GM21825 (cell line): ENCODE measurements around the gene TSPAN31.
A peak's percentile ranks its signal among the peaks of the same experiment; 100 is the strongest.
"Not testable (repeated sequence)": the region's sequence is repeated elsewhere in the genome, so short reads cannot be mapped to it uniquely, and the experiment has no call there.

Experiments
- ATAC-seq: cut with Tn5 transposase; IDR thresholded peaks from one replicate; pipeline ENCODE4 v1.9.1; 2021; ENCODE audit warnings: mild to moderate bottlenecking, moderate library complexity; ENCODE audit not compliant: unreplicated experiment

TSPAN31 gene

DNA sequence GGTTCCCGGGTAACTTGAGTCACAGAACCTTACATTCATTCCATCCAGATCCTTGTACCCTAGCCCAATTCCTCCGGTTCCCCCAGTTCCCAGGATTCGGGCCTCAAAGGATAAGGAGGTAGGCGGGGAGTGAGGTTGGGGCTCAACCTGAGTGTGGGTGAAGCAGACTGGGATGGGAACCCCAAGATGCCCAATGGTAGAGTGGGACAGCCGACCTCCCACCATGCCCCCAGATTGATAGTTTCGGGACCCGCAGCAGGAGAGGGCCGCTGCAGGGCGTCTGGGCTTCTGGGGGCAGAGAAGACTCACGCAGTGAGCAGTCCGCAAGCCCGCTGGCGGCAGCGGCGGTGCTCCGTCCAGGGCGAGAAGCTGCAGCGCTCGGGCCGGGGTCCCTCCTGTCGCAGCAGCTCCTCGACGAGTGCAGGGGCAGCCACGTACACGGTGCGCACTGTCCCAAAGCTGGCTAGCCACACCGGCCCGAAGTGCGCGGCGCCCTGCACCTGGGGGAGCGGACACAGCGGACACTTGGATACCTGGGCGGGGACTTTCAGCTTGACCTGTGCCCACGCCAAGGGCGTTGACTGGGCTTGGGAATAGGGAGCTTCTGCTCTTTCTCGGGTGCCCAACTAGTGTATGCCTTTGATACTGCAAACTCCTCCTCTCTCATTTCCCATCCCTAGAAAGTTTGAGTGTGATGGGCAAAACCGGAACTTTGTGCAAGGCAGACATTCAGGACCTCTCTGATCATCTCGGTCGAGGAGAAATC lies 21.0 kb downstream of the TSPAN31 start:
- ATAC-seq, result no peak

DNA sequence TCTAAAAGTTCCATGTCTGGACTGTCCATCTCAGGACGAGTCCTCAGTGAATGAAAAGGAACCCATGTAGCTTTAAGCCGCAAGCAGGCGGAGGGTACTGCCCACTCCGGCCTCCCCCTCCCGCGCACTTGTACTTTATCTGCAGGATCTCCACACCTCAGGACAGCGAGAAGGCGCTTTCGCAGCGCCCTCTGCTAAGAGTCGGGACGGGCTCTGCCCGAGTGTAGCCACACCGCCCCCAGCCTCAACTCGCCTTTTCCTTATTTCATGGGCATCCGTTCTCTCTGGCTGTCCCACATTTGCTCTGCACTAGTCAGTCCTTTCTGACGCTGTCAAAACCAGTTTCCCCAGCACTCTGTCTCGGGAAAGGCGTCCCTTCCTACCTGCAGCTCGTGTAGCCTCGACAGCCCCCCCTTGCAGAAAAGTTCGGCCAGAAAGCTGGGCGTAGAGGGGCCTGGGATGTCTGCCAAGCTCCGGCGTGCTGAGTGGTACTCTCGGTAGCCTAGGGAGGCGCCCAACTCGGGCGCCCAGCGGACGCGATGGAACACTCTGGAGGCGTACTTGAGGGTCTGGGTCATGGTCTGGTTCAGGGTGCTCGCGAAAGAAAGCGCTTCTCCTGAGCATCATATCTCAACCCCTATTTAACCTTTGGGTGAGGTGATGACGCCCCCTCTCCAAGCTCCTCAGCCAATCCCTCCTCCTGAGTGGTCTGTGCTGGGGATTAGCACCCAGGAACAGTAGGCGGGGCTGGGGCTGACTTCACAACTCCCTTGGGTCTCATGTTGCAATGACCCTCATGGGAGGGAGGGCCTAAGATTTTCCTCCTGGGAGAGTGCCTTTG lies 21.8 kb downstream of the TSPAN31 start, which contains the start of gene CYP27B1:
TSS of gene CYP27B1 (minus strand) at position 615 of the 841 bp plus-strand sequence. CDS start at position 578, 37 bp downstream.
- ATAC-seq, result no peak

DNA sequence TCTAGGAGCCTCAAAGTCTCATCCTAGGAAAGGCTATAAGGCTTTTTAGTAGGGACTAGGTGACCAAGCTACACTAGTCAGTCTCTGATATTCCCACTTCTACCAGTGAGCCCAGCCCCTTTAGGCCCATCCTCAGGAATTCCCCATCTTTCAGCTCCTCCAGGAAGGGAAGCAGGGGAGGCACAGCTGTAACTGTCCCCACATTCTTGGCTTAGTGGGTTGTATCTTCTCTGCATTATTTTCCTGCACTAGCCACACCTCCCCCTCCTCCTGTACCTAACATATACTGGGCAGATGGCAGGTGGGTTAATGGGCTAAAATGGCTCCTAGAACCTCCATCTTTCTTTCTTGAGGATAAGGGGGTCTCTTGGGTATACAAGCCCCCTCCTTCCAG lies 22.5 kb downstream of the TSPAN31 start:
- no peak for ATAC-seq

DNA sequence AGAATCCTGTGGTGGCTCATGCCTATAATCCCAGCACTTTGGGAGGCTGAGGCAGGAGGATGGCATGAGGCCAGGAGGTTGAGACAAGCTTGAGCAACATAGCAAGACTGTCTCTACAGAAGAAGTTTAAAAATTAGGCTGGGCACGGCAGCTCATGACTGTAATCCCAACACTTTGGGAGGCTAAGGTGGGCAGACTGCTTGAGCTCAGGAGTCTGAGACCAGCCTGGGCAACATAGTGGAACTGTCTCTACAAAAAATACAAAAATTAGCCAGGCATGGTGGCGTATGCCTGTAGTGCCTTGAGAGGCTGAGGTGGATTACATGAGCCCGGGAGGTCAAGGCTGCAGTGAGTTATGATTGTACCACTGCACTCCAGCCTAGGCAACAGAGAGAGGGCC lies 23.0 kb downstream of the TSPAN31 start:
- ATAC-seq, result no peak

DNA sequence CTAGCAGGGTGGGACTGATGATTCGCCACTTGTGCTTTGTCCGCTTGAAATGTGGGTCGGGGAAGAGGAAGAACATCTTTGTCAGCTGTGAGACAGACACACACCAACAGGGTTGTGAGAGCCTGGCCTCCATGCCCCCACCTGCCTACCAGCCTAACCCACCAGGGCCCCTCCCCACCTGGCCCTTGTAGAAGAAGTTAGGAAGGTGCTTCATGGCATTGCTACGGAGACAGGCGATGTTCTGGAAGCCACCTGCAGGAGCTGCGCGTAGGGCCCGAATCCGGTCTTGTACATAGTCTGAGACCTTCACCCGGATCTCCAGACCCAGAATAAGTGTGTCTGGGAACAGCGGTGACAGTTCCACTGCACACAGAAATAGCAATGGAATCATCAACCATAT lies 24.8 kb downstream of the TSPAN31 start:
- no peak for ATAC-seq

DNA sequence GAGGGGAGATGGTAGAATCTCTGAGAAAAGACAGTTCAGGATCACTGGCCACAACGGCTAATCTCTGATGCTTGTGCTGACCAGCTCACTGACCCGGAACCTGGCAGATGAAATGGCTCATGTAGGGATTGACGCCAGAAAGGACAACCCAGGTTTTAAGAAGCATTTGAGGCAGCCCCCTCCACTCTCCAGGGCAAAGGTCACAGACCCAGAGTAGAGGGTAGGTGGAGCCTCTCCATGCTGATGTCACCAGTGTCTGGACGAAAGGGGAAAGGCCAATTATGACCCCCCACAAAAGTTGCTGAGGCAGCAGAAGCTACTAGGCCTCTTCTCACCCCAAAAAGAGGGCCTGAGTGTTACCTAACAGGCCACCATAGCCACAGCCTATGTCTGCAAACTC lies 25.9 kb downstream of the TSPAN31 start:
- no peak for ATAC-seq

DNA sequence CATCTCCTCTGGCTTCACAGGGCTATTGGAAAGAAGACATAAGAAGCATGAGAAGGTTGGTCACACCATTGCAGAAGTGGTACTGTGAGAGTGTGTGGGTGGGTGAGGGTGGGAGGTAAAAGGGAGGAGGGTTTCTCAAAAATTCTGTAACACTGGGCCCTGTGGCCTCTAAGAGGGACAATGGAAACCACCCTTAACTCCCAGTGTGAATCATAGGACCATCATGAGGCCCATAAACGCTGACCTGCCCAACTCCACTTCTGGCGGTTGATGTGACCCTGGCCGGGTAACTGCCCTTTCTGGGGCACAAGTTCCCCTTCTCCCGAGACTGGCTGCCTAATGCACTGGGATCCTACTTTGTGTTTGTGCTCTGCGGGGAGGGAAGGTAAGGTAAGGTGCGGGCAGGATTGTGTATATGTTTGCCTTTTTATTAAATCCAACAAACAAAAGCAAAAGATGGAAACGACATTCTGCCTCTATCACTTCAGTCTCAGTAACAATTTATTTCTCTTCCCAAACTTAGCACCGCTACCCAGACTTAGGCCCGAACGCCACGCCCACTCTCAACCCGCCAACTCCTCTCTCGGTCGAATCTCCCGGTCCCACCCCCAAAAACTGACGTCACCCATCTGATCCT lies 26.5 kb downstream of the TSPAN31 start:
- ATAC-seq, result peak; percentile 71

DNA sequence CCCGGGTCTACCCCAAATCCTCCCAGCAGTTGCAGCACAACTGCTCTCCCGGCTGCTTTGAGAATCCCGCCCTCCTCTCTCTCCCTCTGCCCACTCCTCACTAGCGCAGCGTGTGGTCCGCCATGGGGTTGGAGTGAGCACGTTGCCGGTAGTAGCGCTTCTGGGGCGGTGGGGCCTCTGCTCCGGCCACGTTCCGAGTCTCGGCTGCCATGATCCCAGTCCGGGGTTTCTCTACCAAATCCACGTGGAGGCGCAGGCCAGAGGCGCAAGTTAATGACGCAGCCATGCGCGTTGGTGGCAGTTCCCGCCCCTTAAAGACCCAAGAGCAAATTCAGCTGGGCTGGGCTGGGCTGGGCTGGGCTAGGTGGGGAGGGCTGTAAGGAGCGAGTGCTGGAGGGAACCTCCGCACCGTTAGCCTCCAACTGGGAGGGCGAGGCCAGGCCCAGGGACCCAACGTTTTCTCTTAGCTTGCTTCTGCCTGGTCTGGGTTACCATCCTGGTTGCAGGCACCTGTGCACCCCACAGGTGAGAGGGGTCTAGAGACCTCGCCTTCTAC lies 27.1 kb downstream of the TSPAN31 start, which contains the start of gene METTL1:
TSS of gene METTL1 (minus strand) at position 233 of the 556 bp plus-strand sequence. CDS start at position 211, 22 bp downstream.
- peak; percentile 86 for ATAC-seq

DNA sequence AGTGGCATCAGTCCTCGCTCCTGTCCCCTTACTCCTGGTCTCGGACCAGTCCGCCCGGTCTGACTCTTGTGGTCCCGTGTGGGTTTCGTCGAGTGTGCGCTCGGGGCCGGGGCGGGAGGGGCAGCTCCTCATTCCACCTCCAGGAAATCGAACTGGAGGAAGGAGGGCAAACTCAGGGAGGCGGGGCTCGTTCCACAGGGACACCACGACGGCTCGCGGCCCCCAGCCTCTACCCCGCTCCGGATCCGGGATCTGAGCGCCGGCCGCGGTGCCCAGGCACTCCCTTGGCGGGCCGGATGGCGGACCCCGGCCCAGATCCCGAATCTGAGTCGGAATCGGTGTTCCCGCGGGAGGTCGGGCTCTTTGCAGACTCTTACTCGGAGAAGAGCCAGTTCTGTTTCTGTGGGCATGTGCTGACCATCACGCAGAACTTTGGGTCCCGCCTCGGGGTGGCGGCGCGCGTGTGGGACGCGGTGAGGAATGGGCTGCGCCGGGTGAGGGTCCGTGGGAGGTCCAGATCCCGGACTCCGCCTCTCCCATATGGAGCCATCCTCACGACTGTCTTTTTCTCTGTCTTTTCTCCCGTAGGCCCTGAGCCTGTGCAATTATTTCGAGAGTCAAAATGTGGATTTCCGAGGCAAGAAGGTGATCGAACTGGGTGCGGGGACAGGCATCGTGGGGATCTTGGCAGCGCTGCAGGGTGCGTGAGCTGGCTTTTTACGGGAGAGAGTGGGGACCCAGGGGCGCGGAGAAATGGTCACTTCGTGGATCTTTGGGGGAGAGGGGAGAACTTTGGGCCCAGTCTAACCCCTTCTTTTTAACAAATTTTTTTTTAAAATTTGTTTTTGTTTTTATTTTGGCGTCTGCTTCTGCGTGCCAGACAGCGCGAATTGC lies 27.8 kb downstream of the TSPAN31 start, which contains the start of gene EEF1AKMT3:
TSS of gene EEF1AKMT3 (plus strand) at position 186 of the 894 bp plus-strand sequence. CDS start at position 297, 111 bp downstream.
- peak; percentile 32 for ATAC-seq

DNA sequence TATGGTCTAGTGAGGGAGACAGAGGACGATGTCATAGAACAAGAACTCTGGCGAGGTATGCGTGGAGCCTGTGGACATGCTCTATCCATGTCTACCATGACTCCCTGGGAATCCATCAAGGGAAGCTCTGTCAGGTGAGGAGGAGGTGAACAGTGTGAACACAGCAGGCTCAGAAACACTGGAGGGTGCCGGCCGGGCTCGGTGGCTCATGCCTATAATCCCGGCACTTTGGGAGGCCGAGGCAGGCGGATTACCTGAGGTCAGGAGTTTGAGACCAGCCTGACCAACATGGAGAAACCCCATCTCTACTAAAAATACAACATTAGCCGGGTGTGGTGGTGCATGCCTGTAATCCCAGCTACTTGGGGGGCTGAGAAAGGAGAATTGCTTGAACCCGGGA lies 29.8 kb downstream of the TSPAN31 start:
- not testable (repeated sequence) for ATAC-seq

DNA sequence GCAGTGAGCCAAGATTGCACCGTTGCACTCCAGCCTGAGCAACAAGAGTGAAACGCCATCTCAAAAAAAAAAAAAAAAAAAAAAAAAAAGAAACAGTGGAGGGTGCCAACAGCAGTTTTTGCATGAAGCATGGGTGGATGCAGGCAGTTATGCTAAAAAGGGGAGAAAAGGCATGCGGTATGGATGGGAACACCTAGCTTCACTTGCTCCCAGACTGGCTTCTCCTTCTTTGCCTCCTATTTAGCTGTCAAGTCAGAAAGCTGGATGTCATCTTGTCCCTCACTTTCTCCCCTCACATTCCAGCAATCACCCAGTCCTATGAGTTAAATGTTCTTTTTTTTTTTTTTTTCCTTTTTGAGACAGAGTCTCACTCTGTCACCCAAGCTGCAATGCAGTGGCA lies 30.2 kb downstream of the TSPAN31 start:
- no peak for ATAC-seq

DNA sequence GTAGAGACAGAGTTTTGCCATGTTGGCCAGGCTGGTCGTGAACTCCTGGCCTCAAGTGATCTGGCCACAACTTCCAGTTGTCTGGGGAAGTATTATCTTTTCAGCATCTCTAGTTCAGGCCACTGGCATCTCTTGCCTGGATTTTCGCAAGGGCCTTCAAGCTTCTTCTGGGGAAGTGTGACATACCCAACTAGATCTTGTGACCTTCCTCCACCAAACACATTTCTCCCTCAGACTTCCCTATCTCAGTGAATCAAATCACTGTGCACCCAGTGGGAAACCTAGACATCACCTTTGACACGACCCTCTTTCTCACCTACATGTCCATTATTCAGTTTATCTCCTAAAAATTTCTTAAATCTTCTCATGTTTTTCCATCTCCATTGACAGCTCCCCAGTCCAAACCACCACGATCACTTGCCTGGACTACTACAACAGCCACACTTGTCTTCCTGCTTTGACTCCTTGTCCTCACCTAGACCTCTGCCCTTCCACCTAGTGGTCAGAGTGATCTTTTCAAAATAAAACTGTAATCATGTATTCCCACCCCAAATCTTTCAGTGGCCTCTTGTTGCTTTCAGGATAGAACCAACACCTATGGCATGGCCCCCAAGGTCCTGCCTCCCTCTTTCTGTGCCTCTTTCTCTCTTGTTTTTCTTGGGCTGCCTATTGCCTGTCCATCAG lies 30.9 kb downstream of the TSPAN31 start:
- ATAC-seq, result no peak

DNA sequence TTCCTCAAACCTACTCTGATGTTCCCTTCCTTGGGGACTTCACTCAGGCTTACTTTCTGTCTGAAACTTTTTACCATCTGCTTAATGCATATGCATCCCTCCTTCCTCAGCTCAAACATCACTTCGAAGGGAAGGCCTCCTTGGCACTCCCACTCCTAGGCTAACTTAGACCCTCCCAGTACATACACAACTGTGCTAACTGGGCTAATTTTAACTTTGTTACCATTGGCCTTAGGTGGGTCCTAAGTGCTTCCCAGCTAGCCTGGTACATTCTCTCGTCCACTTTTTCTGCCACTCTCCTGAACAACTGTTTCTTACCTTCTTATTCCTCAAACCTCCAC lies 31.4 kb downstream of the TSPAN31 start:
- ATAC-seq, result no peak

DNA sequence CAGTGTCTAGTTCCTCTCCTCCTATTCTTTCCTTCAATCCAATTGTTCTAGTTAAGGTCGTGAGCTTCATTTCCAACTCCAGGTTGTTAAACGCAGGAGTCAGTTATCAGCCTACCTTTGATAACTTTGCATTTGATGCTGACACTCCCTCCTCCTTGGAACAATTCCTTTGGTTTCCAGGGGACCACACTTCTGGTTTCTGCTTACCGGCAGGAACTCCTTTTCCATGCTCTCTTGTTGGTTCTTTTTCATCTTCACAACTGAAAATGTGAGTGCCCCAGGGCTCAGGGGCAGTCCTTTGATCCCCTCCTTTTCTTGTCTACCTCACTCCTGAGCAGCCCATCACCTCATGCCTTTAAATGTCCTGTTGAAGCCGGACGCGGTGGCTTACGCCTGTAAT lies 32.5 kb downstream of the TSPAN31 start:
- no peak for ATAC-seq

DNA sequence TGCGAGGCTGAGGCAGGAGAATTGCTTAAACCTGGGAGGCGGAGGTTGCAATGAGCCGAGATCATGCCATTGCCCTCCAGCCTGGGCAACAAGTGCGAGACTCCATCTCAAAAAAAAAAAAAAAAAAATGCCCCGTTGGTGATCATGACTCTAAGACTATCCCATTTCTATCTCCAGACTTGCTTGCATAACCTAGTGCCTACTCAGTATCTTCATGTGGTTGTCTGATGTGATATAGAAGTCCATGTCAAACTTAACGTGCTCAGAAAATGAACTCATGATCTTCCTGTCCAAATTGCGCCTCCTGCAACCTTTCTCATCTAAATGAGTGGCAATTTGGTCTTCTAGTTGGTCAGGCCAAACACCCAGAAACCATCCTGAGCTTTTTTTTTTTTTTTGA lies 33.1 kb downstream of the TSPAN31 start:
- no peak for ATAC-seq

DNA sequence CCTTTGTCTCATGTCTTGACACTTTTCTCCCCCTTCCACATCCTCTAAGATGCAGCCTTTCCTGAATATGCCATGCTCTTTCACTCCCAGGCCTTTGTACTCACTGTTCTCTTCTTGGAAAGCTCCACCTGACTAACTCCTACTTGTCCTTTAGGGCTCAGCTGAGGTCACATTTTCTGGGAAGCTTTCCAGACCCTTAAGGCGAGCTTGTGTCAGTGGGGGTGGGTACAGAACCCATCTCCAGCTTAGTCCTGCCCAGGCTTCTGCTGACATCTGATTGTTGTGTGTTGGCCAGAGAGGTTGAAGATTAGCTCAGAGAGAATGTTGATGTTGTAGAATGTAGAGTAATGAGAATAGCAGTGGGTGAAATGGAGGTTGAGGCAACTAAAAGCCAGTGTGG lies 34.9 kb downstream of the TSPAN31 start:
- no peak for ATAC-seq

DNA sequence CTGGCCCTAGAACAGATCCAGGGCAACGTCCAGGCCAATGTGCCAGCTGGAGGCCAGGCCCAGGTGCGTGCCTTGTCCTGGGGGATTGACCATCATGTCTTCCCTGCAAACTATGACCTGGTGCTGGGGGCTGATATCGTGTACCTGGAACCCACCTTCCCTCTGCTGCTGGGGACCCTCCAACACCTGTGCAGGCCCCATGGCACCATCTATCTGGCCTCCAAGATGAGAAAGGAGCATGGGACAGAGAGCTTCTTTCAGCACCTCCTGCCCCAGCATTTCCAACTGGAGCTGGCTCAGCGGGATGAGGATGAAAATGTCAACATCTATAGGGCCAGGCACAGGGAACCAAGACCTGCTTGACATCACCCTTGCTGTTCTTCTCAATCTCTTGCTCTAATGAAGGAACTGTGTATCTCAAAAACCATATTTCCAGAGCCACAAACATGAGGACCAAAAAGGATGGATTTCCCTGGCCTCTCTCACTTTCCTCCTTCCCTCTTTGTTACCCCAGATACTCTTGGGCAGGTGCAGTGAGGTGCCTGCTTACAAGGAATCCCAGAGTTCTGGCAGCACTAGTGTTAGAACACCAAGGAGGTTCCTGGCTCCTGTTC lies 35.6 kb downstream of the TSPAN31 start:
- ATAC-seq, result no peak

DNA sequence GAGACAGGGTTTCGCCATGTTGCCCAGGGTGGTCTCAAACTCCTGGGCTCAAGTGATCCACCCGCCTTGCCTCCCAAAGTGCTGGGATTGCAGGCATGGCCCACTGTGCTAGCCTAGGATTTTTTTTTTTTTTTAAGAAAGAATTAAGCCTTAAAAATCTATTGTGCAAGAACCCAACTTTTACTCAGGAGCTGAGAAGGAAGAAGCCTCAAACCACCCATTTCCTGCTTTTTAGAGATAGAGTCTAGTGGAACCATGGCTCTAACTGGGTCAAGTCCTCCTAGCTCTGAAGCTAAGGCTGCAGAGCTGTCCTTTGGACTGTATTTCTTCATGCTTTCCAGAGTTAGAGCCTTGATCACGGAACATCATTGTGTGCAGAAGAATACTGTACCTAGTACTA lies 36.4 kb downstream of the TSPAN31 start:
- no peak for ATAC-seq

DNA sequence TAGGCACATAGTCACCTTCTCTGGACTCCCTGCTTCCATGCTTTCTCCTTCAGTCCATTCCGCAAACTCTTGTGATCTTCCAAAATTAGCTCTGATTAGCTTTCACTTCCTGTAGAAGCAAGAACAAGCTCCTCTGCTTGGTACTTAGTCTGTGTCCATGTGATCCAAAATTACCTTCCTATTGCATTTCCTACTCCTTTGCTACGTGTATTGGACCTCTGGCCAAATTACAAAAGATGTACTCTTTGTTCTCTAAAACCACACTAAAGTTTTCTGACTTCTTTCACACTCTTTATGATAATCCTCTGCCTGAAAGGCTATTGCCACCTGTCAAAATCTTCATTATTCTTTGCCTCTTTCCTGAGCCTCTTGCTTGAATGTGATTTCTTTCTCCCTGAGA lies 37.0 kb downstream of the TSPAN31 start:
- ATAC-seq, result no peak
